HG02943 (cell line): Measurements from ENCODE around the gene SRCAP.

Experiments used
- ATAC-seq: cut with Tn5 transposase; IDR thresholded peaks from one replicate; pipeline ENCODE4 v1.9.1; 2021; ENCODE audit warnings: mild to moderate bottlenecking, low read depth, moderate library complexity; ENCODE audit not compliant: unreplicated experiment

Gene SRCAP

GRCh38 chr16:30728321-30728720 lies 29.4 kb downstream of the SRCAP start:
- no peak for ATAC-seq

GRCh38 chr16:30728899-30729672 lies 30.1 kb downstream of the SRCAP start:
- ATAC-seq = no peak

DNA sequence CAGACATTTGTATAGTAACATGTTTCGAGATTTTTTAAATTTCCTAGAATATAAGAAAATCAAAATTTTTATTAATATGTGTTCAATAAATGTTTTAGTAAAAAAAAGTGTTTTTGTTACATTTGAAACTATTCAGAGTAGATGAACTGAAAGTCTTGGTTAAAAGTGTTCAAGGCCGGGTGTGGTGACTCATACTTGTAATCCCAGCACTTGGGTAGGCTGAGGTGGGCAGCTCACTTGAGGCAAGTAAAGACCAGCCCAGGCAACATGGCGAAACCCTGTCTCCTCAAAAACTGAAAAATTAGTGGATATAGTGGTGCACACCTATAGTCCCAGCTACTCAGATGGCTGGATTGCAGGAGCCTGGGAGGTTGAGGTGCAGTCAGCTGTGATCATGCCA lies 32.4 kb downstream of the SRCAP start:
- ATAC-seq = no peak

- ATAC-seq = no peak
Measured at GRCh38 chr16:30736995-30737793, 38.2 kb downstream of the SRCAP start.

- ATAC-seq = no peak
Measured at GRCh38 chr16:30737794-30738648, 39.0 kb downstream of the SRCAP start.

DNA sequence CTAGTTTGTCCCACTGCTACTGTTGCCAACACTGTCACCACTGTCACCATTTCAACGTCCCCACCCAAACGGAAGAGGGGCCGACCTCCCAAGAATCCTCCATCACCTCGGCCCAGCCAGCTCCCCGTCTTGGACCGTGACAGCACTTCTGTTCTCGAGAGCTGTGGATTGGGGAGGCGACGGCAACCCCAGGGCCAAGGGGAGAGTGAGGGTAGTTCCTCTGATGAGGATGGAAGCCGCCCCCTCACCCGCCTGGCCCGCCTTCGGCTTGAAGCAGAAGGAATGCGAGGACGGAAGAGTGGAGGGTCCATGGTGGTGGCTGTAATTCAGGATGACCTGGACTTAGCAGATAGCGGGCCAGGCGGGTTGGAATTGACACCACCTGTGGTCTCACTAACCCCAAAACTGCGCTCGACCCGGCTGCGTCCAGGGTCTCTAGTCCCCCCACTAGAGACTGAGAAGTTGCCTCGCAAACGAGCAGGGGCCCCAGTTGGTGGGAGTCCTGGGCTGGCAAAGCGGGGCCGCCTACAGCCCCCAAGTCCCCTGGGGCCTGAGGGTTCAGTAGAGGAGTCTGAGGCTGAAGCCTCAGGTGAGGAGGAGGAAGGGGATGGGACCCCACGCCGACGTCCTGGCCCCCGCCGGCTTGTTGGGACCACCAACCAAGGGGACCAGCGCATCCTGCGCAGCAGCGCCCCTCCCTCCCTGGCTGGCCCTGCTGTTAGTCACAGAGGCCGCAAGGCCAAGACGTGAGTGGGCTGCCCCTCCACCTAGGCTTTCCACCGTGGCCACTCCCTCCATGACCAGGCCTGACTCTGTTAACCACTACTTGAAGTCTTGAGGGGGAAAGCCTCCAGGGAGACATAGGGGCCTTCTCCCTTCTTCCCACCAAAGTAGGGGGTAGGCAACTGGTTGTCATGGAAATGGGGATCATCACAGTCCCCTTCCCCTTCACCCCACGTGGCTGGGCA lies 40.3 kb downstream of the SRCAP start:
- ATAC-seq = no peak

- no peak for ATAC-seq
Measured at GRCh38 chr16:30740364-30741251, 41.6 kb downstream of the SRCAP start.

DNA sequence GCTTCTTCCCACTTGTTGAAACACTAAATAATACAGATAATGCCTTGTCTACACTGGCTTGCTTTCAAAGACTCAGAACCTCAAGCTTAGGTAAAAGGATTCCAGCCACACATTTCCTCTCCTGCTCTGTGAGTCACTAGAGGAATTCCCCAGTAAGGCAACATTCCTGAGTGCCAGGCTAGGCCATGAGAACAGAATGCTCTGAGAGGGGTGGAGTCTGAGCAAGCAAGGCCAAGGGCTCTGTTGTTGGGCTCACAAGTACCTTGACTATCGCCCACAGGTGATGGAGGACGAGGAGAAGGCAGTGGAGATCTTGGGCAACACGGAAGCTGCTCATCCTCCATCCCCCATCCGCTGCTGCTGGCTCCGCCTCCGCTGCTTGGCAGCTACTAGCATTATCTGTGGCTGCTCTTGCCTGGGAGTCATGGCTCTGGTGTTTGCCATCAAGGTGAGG lies 42.5 kb downstream of the SRCAP start:
- ATAC-seq = no peak

GRCh38 chr16:30743716-30744115 lies 44.7 kb downstream of the SRCAP start:
- ATAC-seq = no peak

DNA sequence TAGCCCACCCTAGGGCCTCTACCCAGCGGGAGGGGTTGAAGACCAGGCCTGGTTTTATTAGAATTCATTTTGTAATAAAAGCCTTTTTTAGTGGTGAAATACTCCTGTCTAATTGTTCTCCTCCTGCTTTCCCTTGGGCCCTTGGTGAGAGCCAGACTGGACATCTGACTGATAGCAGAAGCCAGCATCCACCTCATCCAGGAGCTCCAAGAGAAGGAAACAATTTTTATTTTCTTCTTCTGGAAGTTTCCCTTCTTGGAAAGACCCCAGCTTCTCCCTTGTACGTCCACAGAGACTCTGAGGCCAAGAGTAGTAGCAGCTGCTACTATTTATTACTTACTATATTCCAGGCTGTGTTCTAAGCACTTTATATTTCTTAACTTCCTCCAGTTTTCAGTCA lies 45.2 kb downstream of the SRCAP start:
- no peak for ATAC-seq

- ATAC-seq = no peak
Measured at GRCh38 chr16:30745082-30745481, 46.1 kb downstream of the SRCAP start.

DNA sequence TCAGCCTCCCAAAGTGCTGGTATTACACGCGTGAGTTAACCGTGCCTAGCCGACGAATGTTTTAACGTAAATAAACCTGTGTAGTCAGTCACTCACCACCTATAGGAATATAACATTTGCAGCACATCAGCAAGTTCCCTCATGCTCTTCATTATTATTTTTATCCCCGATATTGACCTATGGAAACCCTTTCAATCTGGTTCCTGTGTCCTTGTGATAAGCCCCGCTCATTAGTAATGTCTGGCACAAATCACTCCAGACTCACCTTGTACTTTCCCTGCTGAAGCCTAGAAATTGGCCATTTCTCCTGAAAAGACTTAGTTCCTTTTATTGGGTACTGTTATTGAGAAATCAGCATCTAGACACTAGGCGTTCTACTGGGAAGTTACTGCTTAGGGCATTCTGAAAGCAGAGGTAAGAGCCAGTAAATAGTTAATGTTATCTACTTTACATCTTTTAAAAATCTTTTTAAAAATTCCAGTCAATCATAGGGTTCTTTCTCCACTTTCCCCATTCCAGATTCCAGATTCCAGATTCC lies 47.7 kb downstream of the SRCAP start:
- ATAC-seq = no peak

DNA sequence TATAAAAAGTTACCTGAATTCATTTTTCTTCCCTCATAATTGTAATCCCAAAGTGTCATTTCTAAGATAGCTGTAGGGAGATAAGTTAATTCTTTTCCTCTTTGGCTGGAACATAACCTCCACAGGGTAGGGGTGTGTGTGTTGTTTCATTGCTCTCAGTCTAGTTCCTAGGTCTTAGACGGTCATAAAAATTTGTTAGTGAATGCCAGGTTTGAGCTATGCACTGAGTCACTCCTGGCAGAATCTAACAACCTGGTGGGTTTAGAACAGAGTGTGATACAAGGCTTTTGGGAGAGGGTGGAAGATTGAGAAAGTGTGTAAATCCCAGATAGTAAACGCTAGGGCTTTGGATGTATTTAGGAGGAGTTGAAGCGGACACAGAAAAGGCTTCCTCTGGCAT lies 48.4 kb downstream of the SRCAP start:
- ATAC-seq = no peak

DNA sequence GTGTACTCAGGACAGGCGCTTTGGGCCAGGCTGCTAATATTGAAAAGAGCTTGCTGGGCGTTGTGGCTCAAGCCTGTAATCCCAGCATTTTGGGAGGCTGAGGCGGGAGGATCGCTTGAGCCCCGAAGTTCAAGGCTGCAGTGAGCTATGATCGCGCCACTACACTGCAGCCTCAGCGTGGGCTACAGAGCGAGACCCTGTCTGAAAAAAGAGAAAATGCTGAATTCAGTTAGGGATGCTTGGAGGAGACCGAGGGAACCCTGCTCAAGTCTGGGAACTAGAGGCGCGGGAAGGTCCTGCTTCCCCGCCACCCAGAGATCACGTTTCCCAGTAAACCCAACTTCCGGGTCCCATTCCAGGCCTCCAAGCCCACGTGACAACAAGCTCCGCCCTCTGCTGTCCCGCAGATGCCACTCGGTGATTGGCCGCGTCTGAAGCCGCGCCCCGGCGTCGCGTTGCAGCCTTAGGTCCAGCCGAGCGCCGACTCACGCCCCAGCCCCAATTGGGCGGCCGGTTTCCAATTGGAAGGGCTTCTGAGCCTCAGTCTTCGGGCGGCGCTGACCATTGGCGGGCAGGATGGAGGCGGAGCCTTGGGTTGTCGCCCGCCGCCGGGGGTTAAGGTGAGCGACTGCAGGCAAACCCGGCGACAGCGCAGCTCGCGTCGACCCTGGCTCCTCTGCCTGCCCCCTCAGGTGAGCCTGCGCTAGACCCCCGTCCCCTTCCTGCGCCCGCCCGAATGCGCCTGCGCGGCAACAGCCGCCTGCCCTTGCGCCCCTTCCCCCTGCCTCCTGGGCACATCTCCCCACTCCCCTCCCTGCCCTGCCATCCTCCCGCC lies 49.0 kb downstream of the SRCAP start, which contains the start of gene PHKG2:
PHKG2 (plus strand) TSS at position 627 of the 835 bp plus-strand sequence. CDS start 396 bp downstream, outside the sequence.
- ATAC-seq = peak; percentile 86

- no peak for ATAC-seq
Measured at GRCh38 chr16:30748634-30749445, 49.9 kb downstream of the SRCAP start.

DNA sequence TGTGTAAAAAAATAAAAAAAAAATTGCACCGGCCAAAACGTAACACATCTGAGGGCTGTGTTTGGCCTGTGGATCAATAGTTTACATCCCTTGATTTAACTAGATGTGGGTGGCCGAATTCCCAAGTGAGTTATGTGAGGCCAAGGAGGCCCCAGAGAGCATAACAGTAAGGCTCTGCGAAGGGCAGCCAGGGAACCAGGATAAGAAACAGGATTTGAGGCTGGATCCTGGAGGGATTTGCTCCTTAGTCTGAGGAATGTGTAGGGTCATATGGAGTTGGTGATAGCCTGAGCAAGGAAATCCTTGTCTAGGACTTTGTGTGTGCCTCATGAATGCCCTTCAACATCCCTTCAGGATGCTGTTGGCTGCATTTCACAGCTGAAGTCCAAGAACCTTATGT lies 51.2 kb downstream of the SRCAP start:
- ATAC-seq = no peak
